Measurements from ENCODE around the gene LAMB1. TPM values are rescaled to one million over a fixed set of nuclear protein-coding genes. Genes with fewer than 3 reads are reported as not detected.
A peak's percentile ranks its signal among the peaks of the same experiment; 100 is the strongest.

Gene LAMB1
- total RNA-seq, 1 experiment from 2014 or later = 127 TPM

DNA sequence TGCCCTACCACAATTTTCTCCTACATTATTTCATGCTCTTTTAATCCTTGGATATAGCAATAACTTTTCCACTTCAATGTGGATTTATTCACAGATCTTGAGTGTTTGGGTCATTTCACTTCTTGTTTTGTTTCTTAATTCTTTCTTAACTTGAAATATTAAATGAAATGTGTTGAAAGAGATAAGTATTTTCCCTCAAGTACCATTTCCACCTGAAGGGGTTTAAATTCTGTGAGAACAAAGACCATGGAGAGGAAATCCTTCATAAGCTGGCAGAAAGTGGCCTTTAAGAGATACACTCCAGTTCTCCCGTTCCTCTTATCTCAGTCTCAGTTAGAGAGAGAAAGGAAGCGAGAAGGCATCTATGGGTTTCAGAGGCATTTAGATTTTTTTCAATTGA, 126.0 kb downstream of the LAMB1 start:
- in situ Hi-C loops (cut with HindIII; ENCODE audit: low pct_unique_long_range_greater_than_20kb, low sequenced_read_pairs) = no loop called here

GRCh38 chr7:107874605-107875446, 128.1 kb downstream of the LAMB1 start:
- in situ Hi-C loops (cut with HindIII; ENCODE audit: low pct_unique_long_range_greater_than_20kb, low sequenced_read_pairs) = no loop called here
- peak; percentile 40 for DNase-seq (ENCODE audit: low read depth)

More for the DNA sequence above, 126.0 kb downstream of the LAMB1 start:
- no peak for DNase-seq (ENCODE audit: low read depth)

GRCh38 chr7:107874111-107874510, 128.8 kb downstream of the LAMB1 start:
- no peak for DNase-seq (ENCODE audit: low read depth)
- in situ Hi-C loops (cut with HindIII; ENCODE audit: low pct_unique_long_range_greater_than_20kb, low sequenced_read_pairs) = no loop called here

Other genes starting within 250 kb of the LAMB1 start
- gene SLC26A3, start 199.9 kb downstream of the LAMB1 start, total RNA-seq (2014; rRNA removed; shearing (Covaris generic); ENCODE audit: low replicate concordance) = not detected in 2 replicates
- 8.1 and 35.6 TPM in 2 replicates for gene DLD, start 112.0 kb downstream of the LAMB1 start, total RNA-seq (2014; rRNA removed; shearing (Covaris generic); ENCODE audit: low replicate concordance)
- 0.54 TPM in 1 of 2 replicates, not detected in the other for gene LAMB4, start 127.2 kb upstream of the LAMB1 start, total RNA-seq (2014; rRNA removed; shearing (Covaris generic); ENCODE audit: low replicate concordance)